Liver (tissue), 3 donors: ENCODE measurements around the gene PPY.
A peak's percentile ranks its signal among the peaks of the same experiment; 100 is the strongest.

ENCODE experiments used
- EGR1 ChIP-seq, 2 donors: IDR thresholded peaks; 2 replicates each; pipeline ENCODE4 v1.6.1; 2016 to 2018; ENCODE audit warnings: antibody characterized with exemption in 2 of 2, low read depth in 2 of 2
- FOXA1 ChIP-seq: IDR thresholded peaks from 2 replicates; pipeline ENCODE4 v1.6.1; 2016; ENCODE audit warnings: antibody characterized with exemption
- GABPA ChIP-seq, 2 donors: IDR thresholded peaks in 1 of 2; conservative IDR thresholded peaks in 1 of 2; 2 replicates each; pipeline ENCODE4 v1.6.1; 2016; ENCODE audit warnings: antibody characterized with exemption in 2 of 2, mild to moderate bottlenecking in 1 of 2, moderate library complexity in 1 of 2
- HNF4G ChIP-seq: IDR thresholded peaks from 2 replicates; pipeline ENCODE4 v1.6.1; 2016; ENCODE audit warnings: antibody characterized with exemption
- JUND ChIP-seq, 2 donors: IDR thresholded peaks; 2 replicates each; pipeline ENCODE4 v1.6.1; 2016; ENCODE audit warnings: antibody characterized with exemption in 2 of 2
- RAD21 ChIP-seq, 2 donors: IDR thresholded peaks; 2 replicates each; pipeline ENCODE4 v1.6.1; 2016; ENCODE audit warnings: antibody characterized with exemption in 2 of 2, mild to moderate bottlenecking in 2 of 2
- RXRA ChIP-seq, 2 donors: IDR thresholded peaks; 2 replicates each; pipeline ENCODE4 v1.6.1; 2017 to 2018; ENCODE audit warnings: antibody characterized with exemption in 2 of 2, mild to moderate bottlenecking in 1 of 2
- SP1 ChIP-seq: IDR thresholded peaks from 2 replicates; pipeline ENCODE4 v1.6.1; 2018; ENCODE audit warnings: antibody characterized with exemption, mild to moderate bottlenecking
- TAF1 ChIP-seq: conservative IDR thresholded peaks from 2 replicates; pipeline ENCODE4 v1.6.1; 2016; ENCODE audit warnings: antibody characterized with exemption, mild to moderate bottlenecking
- YY1 ChIP-seq: IDR thresholded peaks from 2 replicates; pipeline ENCODE4 v1.6.1; 2016; ENCODE audit warnings: antibody characterized with exemption, mild to moderate bottlenecking
- TF ChIP-seq, protein P1 (sequence below): IDR thresholded peaks from 2 replicates; pipeline ENCODE4 v1.6.1; 2016; ENCODE audit warnings: antibody characterized with exemption
- TF ChIP-seq, protein P2 (sequence below): fragments of 150-350 bp; IDR thresholded peaks from 2 replicates; pipeline ENCODE4 v1.5.1; 2017; ENCODE audit warnings: improper control_type of control experiment, low read depth, low read length; ENCODE audit not compliant: missing input control
- TF ChIP-seq, protein P3 (sequence below): IDR thresholded peaks from 2 replicates; pipeline ENCODE4 v1.6.1; 2016; ENCODE audit warnings: antibody characterized with exemption
- TF ChIP-seq, protein P4 (sequence below): IDR thresholded peaks from 2 replicates; pipeline ENCODE4 v1.6.1; 2016; ENCODE audit warnings: antibody characterized with exemption, mild to moderate bottlenecking
- donor health status: healthy.
- donor health status: healthy.

DNA sequence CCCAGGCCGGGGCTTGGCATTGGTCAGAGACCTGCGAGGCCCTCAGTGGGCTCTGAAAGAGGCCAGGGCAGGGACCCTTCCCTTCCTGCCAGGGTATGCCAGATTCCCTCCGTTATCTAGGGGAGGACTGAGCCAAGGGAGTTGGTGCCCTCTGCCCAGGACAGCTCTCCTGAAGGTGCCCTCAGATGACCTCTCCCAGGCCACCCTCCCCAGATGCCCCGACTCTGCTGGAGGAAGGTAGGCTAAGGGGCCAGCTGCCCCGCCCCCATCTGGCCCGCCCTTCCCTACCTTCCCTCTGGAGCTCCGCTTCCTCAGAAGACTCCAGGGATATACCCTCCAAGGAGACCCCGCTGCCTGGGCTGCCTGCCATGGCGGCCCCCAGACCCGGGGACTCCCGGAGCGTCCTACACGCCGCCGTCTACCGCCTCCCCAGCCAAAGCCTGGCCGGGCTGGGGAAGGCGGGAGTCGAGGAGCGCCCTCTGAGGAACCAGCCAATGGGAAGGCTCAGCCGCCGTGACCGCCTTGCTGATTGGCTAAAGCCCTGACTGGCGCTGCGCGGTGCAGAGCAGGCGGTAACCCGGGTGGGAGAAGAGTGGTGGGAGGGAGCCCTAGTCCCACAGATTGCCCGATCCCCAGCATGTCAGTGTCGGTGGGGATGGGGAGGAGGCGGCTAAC lies 42.0 kb downstream of the PPY start:
- TF ChIP-seq, protein P1, sequence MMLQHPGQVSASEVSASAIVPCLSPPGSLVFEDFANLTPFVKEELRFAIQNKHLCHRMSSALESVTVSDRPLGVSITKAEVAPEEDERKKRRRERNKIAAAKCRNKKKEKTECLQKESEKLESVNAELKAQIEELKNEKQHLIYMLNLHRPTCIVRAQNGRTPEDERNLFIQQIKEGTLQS: no peak
- TF ChIP-seq, protein P2, sequence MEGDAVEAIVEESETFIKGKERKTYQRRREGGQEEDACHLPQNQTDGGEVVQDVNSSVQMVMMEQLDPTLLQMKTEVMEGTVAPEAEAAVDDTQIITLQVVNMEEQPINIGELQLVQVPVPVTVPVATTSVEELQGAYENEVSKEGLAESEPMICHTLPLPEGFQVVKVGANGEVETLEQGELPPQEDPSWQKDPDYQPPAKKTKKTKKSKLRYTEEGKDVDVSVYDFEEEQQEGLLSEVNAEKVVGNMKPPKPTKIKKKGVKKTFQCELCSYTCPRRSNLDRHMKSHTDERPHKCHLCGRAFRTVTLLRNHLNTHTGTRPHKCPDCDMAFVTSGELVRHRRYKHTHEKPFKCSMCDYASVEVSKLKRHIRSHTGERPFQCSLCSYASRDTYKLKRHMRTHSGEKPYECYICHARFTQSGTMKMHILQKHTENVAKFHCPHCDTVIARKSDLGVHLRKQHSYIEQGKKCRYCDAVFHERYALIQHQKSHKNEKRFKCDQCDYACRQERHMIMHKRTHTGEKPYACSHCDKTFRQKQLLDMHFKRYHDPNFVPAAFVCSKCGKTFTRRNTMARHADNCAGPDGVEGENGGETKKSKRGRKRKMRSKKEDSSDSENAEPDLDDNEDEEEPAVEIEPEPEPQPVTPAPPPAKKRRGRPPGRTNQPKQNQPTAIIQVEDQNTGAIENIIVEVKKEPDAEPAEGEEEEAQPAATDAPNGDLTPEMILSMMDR: no peak
- TF ChIP-seq RAD21 (IDR thresholded peaks at IDR 0.05) (no peak), TAF1 (no peak), SP1 (peak; percentile 31), JUND (IDR thresholded peaks at IDR 0.05) (no peak), RXRA (IDR thresholded peaks at IDR 0.05) (no peak), EGR1 (IDR thresholded peaks at IDR 0.05; ENCODE audit: low read depth in 2 of 2) (no peak), YY1 (no peak), GABPA (IDR thresholded peaks at IDR 0.05 in 1 of 2, conservative IDR thresholded peaks at IDR 0.05 in 1 of 2) (no peak), HNF4G (no peak), FOXA1 (no peak)
- TF ChIP-seq, protein P3, sequence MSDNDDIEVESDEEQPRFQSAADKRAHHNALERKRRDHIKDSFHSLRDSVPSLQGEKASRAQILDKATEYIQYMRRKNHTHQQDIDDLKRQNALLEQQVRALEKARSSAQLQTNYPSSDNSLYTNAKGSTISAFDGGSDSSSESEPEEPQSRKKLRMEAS: no peak
- TF ChIP-seq, protein P4, sequence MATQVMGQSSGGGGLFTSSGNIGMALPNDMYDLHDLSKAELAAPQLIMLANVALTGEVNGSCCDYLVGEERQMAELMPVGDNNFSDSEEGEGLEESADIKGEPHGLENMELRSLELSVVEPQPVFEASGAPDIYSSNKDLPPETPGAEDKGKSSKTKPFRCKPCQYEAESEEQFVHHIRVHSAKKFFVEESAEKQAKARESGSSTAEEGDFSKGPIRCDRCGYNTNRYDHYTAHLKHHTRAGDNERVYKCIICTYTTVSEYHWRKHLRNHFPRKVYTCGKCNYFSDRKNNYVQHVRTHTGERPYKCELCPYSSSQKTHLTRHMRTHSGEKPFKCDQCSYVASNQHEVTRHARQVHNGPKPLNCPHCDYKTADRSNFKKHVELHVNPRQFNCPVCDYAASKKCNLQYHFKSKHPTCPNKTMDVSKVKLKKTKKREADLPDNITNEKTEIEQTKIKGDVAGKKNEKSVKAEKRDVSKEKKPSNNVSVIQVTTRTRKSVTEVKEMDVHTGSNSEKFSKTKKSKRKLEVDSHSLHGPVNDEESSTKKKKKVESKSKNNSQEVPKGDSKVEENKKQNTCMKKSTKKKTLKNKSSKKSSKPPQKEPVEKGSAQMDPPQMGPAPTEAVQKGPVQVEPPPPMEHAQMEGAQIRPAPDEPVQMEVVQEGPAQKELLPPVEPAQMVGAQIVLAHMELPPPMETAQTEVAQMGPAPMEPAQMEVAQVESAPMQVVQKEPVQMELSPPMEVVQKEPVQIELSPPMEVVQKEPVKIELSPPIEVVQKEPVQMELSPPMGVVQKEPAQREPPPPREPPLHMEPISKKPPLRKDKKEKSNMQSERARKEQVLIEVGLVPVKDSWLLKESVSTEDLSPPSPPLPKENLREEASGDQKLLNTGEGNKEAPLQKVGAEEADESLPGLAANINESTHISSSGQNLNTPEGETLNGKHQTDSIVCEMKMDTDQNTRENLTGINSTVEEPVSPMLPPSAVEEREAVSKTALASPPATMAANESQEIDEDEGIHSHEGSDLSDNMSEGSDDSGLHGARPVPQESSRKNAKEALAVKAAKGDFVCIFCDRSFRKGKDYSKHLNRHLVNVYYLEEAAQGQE: no peak
